ENCODE data around the gene ANXA7. TPM values are rescaled to one million over a fixed set of nuclear protein-coding genes. Genes with fewer than 3 reads are reported as not detected.

The ANXA7 gene
- total RNA-seq, 1 donor from 2014 or later: 109 TPM

DNA sequence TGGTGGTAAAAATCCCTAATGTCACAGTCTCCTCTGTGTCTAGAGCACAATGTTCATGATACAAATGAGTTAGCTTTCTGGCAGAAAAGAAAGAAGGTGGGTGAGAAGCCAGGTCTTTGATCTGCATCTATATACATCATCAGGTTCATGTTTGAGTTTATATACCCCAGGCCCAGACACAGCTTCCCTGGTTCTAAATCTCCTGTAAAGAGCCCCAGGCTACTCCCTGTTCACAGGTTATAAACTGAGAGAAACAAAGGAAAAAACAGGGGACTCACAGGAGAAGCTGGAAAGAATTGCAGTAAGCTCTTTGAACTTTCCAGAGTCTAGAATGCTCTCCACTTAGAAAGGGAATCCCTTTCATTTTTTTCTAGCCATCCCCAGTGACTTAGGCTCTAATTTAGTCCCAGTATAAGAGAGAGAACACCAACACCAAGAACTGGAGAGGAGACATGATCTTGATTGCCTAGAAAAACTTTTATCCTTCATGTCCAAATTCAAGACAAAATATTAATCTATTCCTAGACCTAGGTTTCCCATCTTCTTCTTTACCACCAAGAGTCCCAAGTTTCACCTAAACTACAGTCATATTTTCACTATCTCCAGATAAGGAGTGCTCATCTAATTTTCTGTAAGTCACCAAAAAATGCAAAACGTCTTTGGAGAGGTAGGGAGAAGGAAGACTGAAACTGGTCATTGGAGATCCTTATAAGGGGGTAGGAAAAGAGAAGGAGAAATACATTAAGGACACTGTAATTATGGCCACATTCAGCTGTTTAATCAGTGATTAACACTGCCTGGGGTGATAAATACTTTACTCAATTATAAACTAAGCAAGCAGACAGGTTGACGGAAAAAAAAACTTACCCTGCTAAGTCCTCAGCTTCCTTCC, 19.0 kb upstream of the ANXA7 start:
- Histone ChIP-seq H3K27me3 (ENCODE audit: control insufficient read depth, insufficient read depth, low read length) (no peaks in the 10 kb centered on the region), H3K36me3 (ENCODE audit: control insufficient read depth, insufficient read depth, low read length) (peaks cover 2% of the 10 kb centered on the region), H3K4me3 (ENCODE audit: low read depth, low read length) (no peak overlapping the region)
- TF ChIP-seq, protein P1, sequence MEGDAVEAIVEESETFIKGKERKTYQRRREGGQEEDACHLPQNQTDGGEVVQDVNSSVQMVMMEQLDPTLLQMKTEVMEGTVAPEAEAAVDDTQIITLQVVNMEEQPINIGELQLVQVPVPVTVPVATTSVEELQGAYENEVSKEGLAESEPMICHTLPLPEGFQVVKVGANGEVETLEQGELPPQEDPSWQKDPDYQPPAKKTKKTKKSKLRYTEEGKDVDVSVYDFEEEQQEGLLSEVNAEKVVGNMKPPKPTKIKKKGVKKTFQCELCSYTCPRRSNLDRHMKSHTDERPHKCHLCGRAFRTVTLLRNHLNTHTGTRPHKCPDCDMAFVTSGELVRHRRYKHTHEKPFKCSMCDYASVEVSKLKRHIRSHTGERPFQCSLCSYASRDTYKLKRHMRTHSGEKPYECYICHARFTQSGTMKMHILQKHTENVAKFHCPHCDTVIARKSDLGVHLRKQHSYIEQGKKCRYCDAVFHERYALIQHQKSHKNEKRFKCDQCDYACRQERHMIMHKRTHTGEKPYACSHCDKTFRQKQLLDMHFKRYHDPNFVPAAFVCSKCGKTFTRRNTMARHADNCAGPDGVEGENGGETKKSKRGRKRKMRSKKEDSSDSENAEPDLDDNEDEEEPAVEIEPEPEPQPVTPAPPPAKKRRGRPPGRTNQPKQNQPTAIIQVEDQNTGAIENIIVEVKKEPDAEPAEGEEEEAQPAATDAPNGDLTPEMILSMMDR (IDR thresholded peaks at IDR 0.05; ENCODE audit: insufficient read depth, low read length, poor library complexity, severe bottlenecking): no peak
- no peak for DNase-seq (ENCODE audit: low read depth)

- Histone ChIP-seq H3K4me3 (ENCODE audit: low read depth, low read length) (no peak overlapping the region), H3K36me3 (ENCODE audit: control insufficient read depth, insufficient read depth, low read length) (peaks cover 4% of the 10 kb centered on the region), H3K27me3 (ENCODE audit: control insufficient read depth, insufficient read depth, low read length) (no peaks in the 10 kb centered on the region)
- DNase-seq (ENCODE audit: low read depth): no peak
- TF ChIP-seq, protein P1 (IDR thresholded peaks at IDR 0.05; ENCODE audit: insufficient read depth, low read length, poor library complexity, severe bottlenecking): no peak
Observed at GRCh38 chr10:73426318-73426717, 12.5 kb upstream of the ANXA7 start.

DNA sequence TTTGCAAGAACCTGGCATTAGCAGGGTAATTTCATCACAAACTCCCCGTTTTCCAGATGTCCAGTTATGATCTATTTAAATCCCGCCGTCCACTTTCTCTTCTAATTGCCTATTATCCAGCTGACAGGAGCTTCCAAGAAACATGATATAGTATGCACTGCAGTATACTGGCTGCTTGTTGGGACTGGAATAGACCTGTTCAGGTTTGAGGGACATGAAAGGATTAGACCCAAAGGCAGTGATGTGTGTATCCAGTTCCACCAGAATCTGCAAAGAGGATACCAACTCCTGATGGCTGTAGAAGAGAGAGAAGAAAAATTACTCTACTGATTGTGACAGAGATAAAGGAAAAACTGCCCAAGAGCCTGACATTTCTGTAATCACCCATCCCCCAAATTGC, 10.6 kb upstream of the ANXA7 start:
- Histone ChIP-seq H3K4me3 (ENCODE audit: low read depth, low read length) (no peak overlapping the region), H3K27me3 (ENCODE audit: control insufficient read depth, insufficient read depth, low read length) (no peaks in the 10 kb centered on the region), H3K36me3 (ENCODE audit: control insufficient read depth, insufficient read depth, low read length) (peaks cover 4% of the 10 kb centered on the region)
- no peak for DNase-seq (ENCODE audit: low read depth)
- TF ChIP-seq, protein P1 (IDR thresholded peaks at IDR 0.05; ENCODE audit: insufficient read depth, low read length, poor library complexity, severe bottlenecking): no peak

GRCh38 chr10:73423309-73423708, 9.5 kb upstream of the ANXA7 start:
- Histone ChIP-seq H3K36me3 (ENCODE audit: control insufficient read depth, insufficient read depth, low read length) (peaks cover 4% of the 10 kb centered on the region), H3K4me3 (ENCODE audit: low read depth, low read length) (no peak overlapping the region), H3K27me3 (ENCODE audit: control insufficient read depth, insufficient read depth, low read length) (no peaks in the 10 kb centered on the region)
- TF ChIP-seq, protein P1 (IDR thresholded peaks at IDR 0.05; ENCODE audit: insufficient read depth, low read length, poor library complexity, severe bottlenecking): no peak
- DNase-seq (ENCODE audit: low read depth): no peak

DNA sequence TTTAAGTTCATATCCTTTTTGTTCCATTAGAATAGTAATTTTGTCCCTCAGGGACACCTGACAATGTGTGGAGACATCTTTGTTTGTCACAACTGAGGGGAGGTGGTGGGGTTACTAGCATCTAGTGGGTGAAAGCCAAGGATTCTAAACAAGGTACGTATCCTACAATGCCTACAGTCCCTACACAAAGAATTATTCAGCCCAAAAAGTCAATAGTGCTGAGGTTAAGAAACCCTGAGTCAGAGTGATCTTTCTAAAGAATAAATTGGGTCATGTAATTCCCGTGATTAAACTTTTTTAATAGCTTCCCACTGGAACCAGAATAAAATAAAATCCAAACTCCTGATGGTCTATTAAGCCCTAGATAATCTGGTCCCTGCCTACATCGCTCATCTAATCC, 2.7 kb upstream of the ANXA7 start:
- TF ChIP-seq, protein P1 (IDR thresholded peaks at IDR 0.05; ENCODE audit: insufficient read depth, low read length, poor library complexity, severe bottlenecking): no peak
- no peaks in the 10 kb centered on the region for H3K27me3 ChIP-seq (ENCODE audit: control insufficient read depth, insufficient read depth, low read length)
- no peak for DNase-seq (ENCODE audit: low read depth)
- H3K36me3 ChIP-seq (ENCODE audit: control insufficient read depth, insufficient read depth, low read length): no peaks in the 10 kb centered on the region
- no peak overlapping the region for H3K4me3 ChIP-seq (ENCODE audit: low read depth, low read length)

Measured in kidney epithelial cell (primary cell).